ENCODE data around the gene ZC3HAV1.
A peak's percentile ranks its signal among the peaks of the same experiment; 100 is the strongest.
"Not testable (repeated sequence)": the region's sequence is repeated elsewhere in the genome, so short reads cannot be mapped to it uniquely, and the experiment has no call there.

Gene ZC3HAV1

GRCh38 chr7:139112741-139113250 lies 3.3 kb upstream of the ZC3HAV1 start:
- no peak for DNase-seq

- DNase-seq: no peak
Measured at GRCh38 chr7:139112316-139112715, 2.8 kb upstream of the ZC3HAV1 start.

DNA sequence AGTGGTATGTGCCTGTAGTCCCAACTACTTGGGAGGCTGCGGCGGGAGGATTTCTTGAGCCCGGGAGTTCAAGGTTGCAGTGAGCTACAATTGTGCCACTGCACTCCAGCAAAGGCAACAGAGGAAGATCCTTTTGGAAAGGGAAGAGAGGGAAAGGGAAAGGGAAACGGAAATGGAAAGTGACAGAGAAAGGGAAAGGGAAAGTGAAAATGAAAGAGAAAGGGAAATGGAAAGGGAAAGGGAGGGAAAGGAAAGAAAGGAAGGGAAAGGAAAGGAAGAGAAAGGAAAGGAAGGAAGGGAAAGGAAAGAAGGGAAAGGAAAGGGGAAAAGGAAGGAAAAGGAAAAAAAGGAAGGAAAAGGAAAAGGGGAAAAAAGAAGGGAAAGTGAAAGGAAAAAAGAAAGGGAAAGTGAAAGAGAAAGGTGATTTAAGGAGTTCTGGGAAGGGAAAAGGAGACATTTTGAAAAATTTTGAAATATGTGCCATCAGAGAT lies 2.3 kb upstream of the ZC3HAV1 start:
- DNase-seq: no peak

GRCh38 chr7:139111147-139111546 lies 1.6 kb upstream of the ZC3HAV1 start:
- DNase-seq: no peak

- DNase-seq: no peak
Measured at GRCh38 chr7:139109983-139110411, 477 bp upstream of the ZC3HAV1 start.

DNA sequence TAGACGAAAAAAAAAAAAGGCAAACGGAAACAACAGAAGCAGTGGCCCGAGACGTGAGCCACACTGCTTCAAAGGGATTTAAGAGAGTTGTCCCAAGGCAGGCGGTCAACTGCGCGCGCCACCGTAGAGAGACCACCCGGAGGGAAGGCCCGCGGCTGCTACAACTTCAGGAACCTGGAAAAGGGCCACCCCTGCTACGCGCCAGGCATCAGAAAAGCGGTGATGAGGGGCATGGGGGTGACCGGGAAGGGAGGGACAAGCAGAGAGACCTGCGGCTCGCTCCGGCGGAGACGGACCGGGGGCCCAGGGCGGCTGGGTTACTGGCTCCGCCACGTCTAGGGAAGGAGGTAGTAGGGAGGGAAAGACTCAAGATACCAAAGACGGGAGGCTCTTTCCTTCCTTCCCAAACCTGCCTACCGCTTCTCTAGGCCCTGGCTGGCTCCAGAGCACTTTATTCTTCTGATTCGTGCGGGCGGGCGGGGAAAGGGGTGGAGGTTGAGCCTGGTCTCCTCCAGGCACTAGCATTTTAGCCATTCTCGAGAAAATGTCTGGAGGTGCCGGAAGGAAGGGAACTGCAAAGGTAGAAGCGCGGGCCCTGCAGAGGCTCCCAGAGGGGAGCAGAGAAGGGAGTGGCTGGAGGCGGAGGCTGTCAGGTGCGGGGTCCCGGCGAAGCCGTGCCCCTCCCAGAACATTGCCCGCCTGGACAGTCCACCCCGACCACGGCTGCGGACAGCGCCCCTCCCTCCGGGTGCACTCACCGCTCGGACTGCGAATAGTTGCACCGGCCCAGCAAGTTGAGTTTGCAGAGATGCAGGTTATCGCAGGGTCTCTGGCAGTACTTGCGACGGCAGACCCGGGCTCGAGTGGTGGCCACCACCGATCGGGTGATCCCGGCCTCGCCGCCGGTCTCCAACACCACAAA lies 993 bp downstream of the ZC3HAV1 start:
- peak in 18 of 56 donors; percentile 2 to 46 (median 12) for DNase-seq

- DNase-seq: no peak
Measured at GRCh38 chr7:139106959-139107358, 2.6 kb downstream of the ZC3HAV1 start.

- DNase-seq: not testable (repeated sequence)
Measured at GRCh38 chr7:139106227-139106626, 3.3 kb downstream of the ZC3HAV1 start.

- DNase-seq: no peak
Measured at GRCh38 chr7:139105484-139105883, 4.0 kb downstream of the ZC3HAV1 start.

DNA sequence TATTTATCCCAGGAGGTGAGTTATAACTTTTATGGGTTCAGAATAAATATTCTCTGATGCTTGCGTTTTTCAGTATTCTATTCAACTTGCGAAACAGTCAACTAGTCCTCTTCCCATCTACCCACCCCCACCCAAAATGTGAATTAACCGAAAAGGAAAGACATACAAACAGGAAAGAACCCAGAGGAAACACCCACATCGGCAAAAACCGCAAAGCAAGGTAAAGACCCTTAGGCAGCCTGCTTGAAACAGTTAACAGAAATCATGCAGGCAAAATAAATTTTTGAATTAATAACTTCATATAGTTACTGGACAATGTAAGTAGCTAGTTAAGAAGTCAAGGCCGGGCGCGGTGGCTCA lies 5.4 kb downstream of the ZC3HAV1 start:
- DNase-seq: no peak

DNA sequence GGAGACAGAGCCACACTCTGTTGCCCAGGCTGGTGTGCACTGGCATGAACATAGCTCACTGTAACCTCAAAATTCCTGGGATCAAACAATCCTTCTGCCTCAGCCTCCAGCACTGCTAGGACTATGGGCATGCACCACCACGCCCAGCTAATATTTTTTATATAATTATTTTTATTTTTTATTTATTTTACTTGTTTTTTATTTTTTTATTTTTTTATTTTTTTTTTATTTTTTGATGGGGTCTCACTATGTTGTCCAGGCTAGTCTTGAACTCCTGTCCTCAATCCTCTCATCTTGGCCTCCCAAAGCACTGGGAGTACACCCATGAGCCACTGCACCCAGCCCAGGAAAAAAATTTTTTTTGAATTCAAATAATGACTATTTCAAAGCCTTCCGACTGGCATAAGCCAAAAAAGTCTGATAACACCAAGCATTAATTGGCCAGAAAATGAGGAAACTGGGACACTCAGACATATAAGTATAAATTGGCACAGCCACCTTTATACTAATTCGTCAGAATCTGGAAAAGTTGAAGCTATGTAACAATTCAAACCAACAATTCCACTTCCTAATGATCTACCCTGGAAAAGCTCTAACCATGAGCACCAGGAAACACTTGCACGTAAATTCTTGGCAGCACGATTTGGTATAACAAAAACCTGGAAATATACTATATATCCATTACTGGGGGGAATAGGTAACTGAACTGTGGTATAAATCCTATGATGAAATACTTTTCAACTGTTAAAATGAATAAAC lies 6.3 kb downstream of the ZC3HAV1 start:
- no peak for DNase-seq

DNA sequence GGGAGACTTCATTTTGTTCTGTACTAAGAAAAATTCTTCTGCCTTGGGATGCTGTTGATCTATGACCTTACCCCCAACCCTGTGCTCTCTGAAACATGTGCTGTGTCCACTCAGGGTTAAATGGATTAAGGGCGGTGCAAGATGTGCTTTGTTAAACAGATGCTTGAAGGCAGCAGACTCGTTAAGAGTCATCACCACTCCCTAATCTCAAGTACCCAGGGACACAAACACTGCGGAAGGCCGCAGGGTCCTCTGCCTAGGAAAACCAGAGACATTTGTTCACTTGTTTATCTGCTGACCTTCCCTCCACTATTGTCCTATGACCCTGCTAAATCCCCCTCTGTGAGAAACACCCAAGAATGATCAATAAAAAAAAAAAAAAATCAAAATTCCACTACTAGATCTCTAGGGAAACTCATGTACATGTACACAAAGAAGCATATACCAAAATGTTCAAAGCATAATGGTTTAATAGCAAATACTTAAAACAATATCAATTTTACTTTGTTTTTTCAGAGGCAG lies 7.8 kb downstream of the ZC3HAV1 start:
- DNase-seq: not testable (repeated sequence)

DNA sequence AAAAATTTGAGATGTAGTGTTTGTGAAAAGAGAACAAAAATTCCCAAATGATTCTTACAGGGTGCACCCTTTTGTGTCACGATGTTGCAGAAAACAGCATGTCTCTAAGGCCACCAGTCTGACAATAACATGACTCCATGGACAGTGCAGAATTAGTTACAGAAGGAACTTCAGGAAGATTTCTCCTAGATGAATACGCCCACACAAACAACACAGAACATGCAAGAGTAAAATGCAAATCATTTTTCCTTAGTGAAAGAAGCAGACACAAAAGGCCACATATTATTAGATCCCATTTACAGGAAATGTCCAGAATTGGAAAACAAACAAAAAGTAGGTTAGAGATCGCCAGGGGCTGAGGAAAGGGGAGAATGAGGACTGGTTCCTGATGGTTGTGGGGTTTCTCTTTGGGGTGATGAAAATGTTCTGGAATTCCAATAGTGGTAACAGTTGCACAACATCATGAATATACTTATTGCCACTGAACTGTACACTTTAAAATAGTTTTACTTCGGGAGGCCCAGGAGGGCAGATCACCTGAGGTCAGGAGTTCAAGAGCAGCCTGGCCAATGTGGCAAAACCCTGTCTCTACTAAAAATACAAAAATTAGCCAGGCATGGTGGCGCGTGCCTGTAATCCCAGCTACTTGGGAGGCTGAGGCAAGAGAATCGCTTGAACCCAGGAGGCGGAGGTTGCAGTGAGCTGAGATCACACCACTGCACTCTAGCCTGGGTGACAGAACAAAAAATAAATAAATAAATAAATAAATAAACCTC lies 10.2 kb downstream of the ZC3HAV1 start:
- DNase-seq: no peak

GRCh38 chr7:139095194-139095659 lies 14.3 kb downstream of the ZC3HAV1 start:
- DNase-seq: no peak

DNA sequence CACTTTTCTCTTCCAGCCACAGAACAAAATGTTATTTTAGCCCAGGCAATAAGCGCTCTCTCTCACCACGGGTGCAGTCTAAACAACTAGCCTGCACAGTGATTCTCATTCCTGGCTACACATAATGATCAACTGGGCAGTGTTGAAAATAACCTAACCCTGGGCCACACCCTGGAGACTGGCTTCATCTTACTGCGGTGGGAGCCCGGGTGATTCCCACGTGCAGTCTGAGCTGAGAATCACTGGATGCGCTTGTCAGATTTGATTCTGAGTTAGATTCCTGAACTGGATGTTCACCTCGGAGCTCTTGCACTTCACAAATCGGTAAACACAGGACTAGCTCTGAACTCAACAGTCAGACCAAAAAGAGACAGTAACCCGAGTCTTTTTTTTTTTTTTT lies 14.9 kb downstream of the ZC3HAV1 start:
- DNase-seq: no peak

- DNase-seq: no peak
Measured at GRCh38 chr7:139094030-139094429, 15.5 kb downstream of the ZC3HAV1 start.

GRCh38 chr7:139093512-139093911 lies 16.0 kb downstream of the ZC3HAV1 start:
- DNase-seq: not testable (repeated sequence)

DNA sequence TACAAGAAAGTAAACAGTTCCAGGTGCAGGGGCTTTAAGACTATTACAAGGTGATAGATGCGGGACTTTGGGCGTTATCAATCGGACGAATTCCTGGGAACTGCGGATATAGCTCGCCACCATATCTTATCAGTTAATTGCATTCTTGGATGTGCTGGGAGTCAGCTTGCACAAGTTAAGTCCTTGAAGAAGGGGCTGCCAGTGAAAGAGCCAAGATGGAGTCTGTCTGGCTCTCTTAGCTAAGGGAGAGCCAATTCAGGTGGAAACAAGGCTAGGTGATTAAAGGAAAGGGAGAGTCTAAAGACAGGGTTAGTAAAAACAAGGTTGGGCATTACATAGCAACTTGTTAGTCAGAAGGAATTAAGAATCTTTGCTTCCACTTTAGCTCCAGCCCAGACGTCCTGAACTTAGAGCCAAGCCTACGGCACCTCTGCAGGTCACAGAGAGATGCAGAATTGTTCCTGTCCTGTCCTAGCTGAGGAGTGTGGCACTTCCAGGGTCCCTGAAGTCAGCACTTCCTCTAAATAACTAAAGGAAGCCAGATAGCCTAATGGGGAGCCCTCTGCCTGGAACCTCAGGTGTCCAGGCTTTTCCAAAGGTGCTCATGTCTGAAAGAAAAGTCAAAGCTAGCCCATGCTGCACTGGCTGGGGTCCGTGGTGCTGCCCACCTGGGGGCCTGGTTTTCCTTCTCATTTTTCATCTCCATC lies 17.3 kb downstream of the ZC3HAV1 start:
- DNase-seq: no peak

- no peak for DNase-seq
Measured at GRCh38 chr7:139091677-139091996, 17.9 kb downstream of the ZC3HAV1 start.

DNA sequence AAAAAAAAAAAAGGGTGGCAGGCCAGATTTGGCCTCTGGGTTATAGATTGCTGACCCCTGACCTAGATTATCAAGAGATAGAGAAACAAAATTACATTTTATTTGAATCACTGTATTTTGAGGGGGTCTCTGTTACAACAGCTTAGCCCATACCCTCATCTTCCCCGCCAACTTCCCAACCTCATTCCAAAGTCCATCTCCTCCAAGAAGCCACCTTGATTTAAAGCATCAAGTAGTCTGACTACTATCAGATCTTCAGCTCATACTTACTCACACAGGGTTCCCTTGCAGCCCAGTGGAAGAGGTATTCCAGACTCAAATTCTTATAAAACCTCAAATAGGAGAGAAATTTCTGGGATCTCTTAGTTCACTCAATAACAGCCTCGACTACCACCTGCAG lies 20.4 kb downstream of the ZC3HAV1 start:
- no peak for DNase-seq

Data from nucleus accumbens (tissue), 56 donors.